Natural killer cell (primary cell): Measurements from ENCODE around the gene TOR1A. TPM values are rescaled to one million over a fixed set of nuclear protein-coding genes. Genes with fewer than 3 reads are reported as not detected.

Experiments
- ATAC-seq, 3 donors: fragments of 150-1000 bp in 2 of 3; fragments of 200-7000 bp in 1 of 3; cut with Tn5 transposase; 1 replicate in 1 of 3; 2 replicates in 2 of 3; pipeline ENCODE4 v1.10.0; 2021; ENCODE audit warnings: mild to moderate bottlenecking in 2 of 3, moderate library complexity in 2 of 3
- DNase-seq, 2 donors: peaks; one replicate each; pipeline versions ENCODE4 v3.0.0 to v3.0.0-alpha.2; 2013 to 2021; ENCODE audit warnings: mixed read lengths in 1 of 2
- H3K27ac ChIP-seq: one replicate; pipeline ENCODE4 v1.5.1; 2013; ENCODE audit warnings: mild to moderate bottlenecking, low read length
- H3K27me3 ChIP-seq: one replicate; pipeline ENCODE4 v1.6.1; 2013; ENCODE audit warnings: low read length; ENCODE audit not compliant: control insufficient read depth, insufficient read depth
- H3K36me3 ChIP-seq: one replicate; pipeline ENCODE4 v1.6.1; 2013; ENCODE audit warnings: low read length; ENCODE audit not compliant: control insufficient read depth, insufficient read depth
- H3K4me1 ChIP-seq: one replicate; pipeline ENCODE4 v1.6.1; 2013; ENCODE audit warnings: low read length; ENCODE audit not compliant: control insufficient read depth, insufficient read depth
- H3K4me3 ChIP-seq: one replicate; pipeline ENCODE4 v1.5.1; 2013; ENCODE audit warnings: low read length
- H3K9me3 ChIP-seq: one replicate; pipeline ENCODE4 v1.6.1; 2013; ENCODE audit warnings: low read length; ENCODE audit not compliant: control insufficient read depth, insufficient read depth
- H3K27ac Mint-ChIP-seq, 2 donors: one replicate each; pipeline ENCODE4 v1.8.0; 2022; ENCODE audit warnings: mild to moderate bottlenecking in 2 of 2, mixed read lengths in 2 of 2, moderate library complexity in 1 of 2
- H3K27me3 Mint-ChIP-seq, 2 donors: one replicate each; pipeline ENCODE4 v1.8.0; 2022; ENCODE audit warnings: low read depth in 2 of 2, mixed read lengths in 2 of 2
- H3K36me3 Mint-ChIP-seq: one replicate; pipeline ENCODE4 v1.8.0; 2022; ENCODE audit warnings: mixed read lengths
- H3K4me1 Mint-ChIP-seq, 2 donors: one replicate each; pipeline ENCODE4 v1.8.0; 2022; ENCODE audit warnings: mixed read lengths in 2 of 2
- H3K4me3 Mint-ChIP-seq: one replicate; pipeline ENCODE4 v1.8.0; 2022; ENCODE audit warnings: mild to moderate bottlenecking, moderate library complexity, mixed read lengths
- H3K9me3 Mint-ChIP-seq, 2 donors: one replicate each; pipeline ENCODE4 v1.8.0; 2022; ENCODE audit warnings: mixed read lengths in 2 of 2
- WGBS: methylation state at CpG from one replicate; pipeline ENCODE4 v1.1.7; 2013; ENCODE audit warnings: missing lambda C conversion rate; ENCODE audit not compliant: insufficient coverage; 5-methylcytosine and 5-hydroxymethylcytosine counted together
- intact Hi-C: fragments of 100-400 bp; cut with micrococcal nuclease; formaldehyde crosslinking; loops from one replicate; pipeline ENCODE4 v1.14.2; 2022
- total RNA-seq, 4 donors: library from RNA; stranded (reverse); fragments of 120-200 nt in 1 of 4; gene quantifications; one replicate each; pipeline versions ENCODE4 v1.2.3 to v1.2.4, GENCODE V29; 2013 to 2022
- TF ChIP-seq, protein P1 (sequence below): fragments of 200-600 bp; IDR thresholded peaks from one replicate; pipeline ENCODE4 v1.8.0; 2022; ENCODE audit warnings: antibody characterized with exemption

The TOR1A gene
- total RNA-seq, 3 donors from 2014 or later (not counting 1 experiment from before 2014, with no cell fraction given): 26.1 to 36.4 (median 34.8) TPM

DNA sequence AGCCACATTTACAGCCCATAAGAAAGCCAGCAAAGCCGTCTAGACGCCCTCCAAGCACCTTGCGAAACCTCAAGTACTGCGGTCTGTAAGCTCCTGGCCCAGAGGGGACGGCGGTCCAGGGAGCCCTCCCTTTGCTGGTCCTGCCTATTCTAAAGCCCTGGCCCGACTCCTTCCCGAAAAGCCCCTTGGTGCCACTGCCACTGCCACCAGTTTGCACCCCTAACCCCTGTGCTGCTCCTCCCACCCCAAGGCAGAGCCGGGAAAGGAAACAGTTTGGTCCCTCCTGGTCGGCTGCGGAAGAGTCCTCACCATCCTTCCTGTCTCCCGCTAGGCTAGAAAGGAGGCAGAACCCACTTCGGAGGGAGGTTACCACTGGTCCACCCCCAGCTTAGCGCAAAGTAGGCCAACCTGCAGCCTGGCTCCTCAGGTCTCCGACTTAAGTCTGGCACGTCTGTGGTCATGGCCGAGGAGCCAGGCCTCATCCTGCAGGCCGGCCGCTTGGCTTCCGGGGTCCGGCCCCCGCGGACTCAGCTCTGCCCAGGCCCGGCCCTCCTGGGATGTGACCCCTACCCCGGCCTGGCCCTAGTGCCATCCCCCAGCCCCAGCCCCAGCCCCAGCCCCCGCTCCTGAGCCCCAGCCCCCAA lies 916 bp downstream of the TOR1A start:
- peak overlapping the region; percentile 89 for H3K4me3 Mint-ChIP-seq
- peak overlapping the region; percentile 29 for H3K4me3 ChIP-seq
- H3K9me3 Mint-ChIP-seq: no peaks in the 10 kb centered on the region
- DNase-seq (peak; percentile 26 to 58), ATAC-seq (peak; percentile 22 to 51 (median 39))
- peaks cover 41% of the 10 kb centered on the region for H3K36me3 ChIP-seq
- no peaks in the 10 kb centered on the region for H3K36me3 Mint-ChIP-seq
- intact Hi-C loops: loop anchor here (5.0 to 10.0 kb wide), 2 partner anchors 64 to 222 kb away; partner anchors contain the start of gene FNBP1
- no peaks in the 10 kb centered on the region for H3K27me3 Mint-ChIP-seq
- WGBS: 19% methylated on average over 25 of the region's 26 CpGs
- no peaks in the 10 kb centered on the region for H3K9me3 ChIP-seq
- TF ChIP-seq, protein P1, sequence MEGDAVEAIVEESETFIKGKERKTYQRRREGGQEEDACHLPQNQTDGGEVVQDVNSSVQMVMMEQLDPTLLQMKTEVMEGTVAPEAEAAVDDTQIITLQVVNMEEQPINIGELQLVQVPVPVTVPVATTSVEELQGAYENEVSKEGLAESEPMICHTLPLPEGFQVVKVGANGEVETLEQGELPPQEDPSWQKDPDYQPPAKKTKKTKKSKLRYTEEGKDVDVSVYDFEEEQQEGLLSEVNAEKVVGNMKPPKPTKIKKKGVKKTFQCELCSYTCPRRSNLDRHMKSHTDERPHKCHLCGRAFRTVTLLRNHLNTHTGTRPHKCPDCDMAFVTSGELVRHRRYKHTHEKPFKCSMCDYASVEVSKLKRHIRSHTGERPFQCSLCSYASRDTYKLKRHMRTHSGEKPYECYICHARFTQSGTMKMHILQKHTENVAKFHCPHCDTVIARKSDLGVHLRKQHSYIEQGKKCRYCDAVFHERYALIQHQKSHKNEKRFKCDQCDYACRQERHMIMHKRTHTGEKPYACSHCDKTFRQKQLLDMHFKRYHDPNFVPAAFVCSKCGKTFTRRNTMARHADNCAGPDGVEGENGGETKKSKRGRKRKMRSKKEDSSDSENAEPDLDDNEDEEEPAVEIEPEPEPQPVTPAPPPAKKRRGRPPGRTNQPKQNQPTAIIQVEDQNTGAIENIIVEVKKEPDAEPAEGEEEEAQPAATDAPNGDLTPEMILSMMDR: no peak
- H3K4me1 Mint-ChIP-seq: peaks cover 19% of the 10 kb centered on the region in 2 donors
- peak overlapping the region; percentile 17 for H3K27ac ChIP-seq
- peaks cover 13% of the 10 kb centered on the region for H3K4me1 ChIP-seq
- H3K27me3 ChIP-seq: no peaks in the 10 kb centered on the region
- H3K27ac Mint-ChIP-seq: peak overlapping the region; percentile 83 to 87

DNA sequence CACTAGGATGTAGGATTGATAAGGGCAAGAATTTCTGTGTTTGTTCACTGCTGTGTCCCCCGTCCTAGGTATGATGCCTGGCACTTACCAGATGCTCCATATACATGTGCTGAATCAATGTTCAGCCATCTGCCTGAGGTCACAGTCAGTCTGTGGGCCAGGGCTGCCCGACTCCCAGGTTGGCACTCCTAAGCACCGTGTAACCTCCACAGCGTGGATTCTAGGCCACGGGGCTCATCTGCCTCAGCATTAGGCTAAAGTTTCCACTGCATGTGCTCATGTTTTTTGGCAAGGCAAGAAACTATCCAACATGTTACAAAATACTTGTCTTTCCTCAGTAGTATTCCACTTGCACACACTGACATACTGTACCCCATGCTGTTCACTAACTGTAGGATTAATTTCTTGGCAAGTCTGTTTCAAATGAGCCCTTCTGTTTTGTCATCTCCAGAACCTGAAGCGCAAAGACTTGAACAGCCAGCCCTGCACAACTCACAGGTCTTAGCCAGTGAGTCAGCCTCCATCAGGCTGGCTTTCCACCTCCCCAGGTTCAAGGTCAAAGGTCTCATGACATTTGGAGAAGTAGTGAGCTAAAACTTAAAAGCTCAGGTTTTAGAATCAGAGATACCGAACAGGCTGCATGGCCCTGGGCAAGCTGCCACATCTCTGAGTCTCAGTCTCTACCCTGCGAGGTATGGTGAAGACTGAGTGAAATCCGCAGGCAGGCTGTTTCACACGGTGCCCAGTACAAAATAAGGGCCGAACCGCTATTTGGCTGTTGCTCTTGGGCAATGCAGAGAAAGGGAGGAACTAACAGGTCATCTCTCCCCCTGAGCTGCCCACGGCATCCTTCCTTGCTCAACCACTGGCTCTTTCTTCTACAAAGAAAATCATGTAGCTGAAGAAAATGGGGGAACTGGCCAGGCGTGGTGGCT lies 7.2 kb downstream of the TOR1A start:
- peaks cover 8% of the 10 kb centered on the region for H3K36me3 Mint-ChIP-seq
- ATAC-seq: peak in 1 of 3 donors; percentile 68
- H3K27ac ChIP-seq: no peak overlapping the region

DNA sequence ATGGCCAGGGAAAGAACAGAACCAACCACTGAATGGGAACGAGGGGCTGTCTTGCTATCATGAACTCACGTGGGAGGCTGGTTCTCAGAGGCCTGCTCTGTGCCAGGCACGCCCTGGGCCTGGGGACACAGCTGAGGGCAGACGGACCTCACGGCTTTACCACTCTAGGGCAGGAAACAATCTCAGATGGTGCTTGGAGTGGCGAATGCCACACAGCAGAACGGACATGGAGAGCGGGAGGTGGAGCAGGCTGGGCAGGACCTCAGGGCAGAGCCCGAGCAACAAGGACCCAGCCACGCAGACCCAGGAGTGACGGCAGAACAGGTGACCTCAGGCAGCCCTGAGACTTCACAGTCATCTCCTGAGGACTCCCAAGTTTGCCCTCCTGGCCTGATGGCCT lies 8.7 kb downstream of the TOR1A start:
- intact Hi-C loops: no loop called here
- Mint-ChIP-seq H3K4me3 (no peak overlapping the region), H3K27ac (no peak overlapping the region), H3K36me3 (peaks cover 8% of the 10 kb centered on the region), H3K9me3 (no peaks in the 10 kb centered on the region), H3K27me3 (no peaks in the 10 kb centered on the region), H3K4me1 (peaks cover 18 to 19% of the 10 kb centered on the region in 2 donors)
- no peaks in the 10 kb centered on the region for H3K27me3 ChIP-seq
- no peak for ATAC-seq
- no peaks in the 10 kb centered on the region for H3K4me1 ChIP-seq
- H3K9me3 ChIP-seq: no peaks in the 10 kb centered on the region
- TF ChIP-seq, protein P1: no peak
- H3K27ac ChIP-seq: no peak overlapping the region
- peaks cover 66% of the 10 kb centered on the region for H3K36me3 ChIP-seq
- DNase-seq: no peak
- no peak overlapping the region for H3K4me3 ChIP-seq
- 96% methylated on average over 11 of the region's 11 CpGs for WGBS

More for the DNA sequence above, 7.2 kb downstream of the TOR1A start:
- intact Hi-C loops: no loop called here
- H3K4me3 Mint-ChIP-seq: no peak overlapping the region
- Histone ChIP-seq H3K4me1 (no peaks in the 10 kb centered on the region), H3K27me3 (no peaks in the 10 kb centered on the region), H3K36me3 (peaks cover 68% of the 10 kb centered on the region), H3K4me3 (no peak overlapping the region), H3K9me3 (no peaks in the 10 kb centered on the region)
- H3K9me3 Mint-ChIP-seq: no peaks in the 10 kb centered on the region
- H3K27me3 Mint-ChIP-seq: no peaks in the 10 kb centered on the region
- H3K4me1 Mint-ChIP-seq: peaks cover 15 to 18% of the 10 kb centered on the region in 2 donors
- no peak for DNase-seq
- 90% methylated on average over 14 of the region's 14 CpGs for WGBS
- TF ChIP-seq, protein P1: no peak
- H3K27ac Mint-ChIP-seq: peak overlapping the region in 1 of 2 donors; percentile 31
